Naive thymus-derived CD8-positive, alpha-beta T cell (primary cell): ENCODE data around the gene MAPK8. TPM values are rescaled to one million over a fixed set of nuclear protein-coding genes. Genes with fewer than 3 reads are reported as not detected.

ENCODE experiments used
- ATAC-seq, 2 donors: fragments of 150-1000 bp; cut with Tn5 transposase in 1 of 2; sonication (Bioruptor Pico), chemical (Tn5 transposase) in 1 of 2; 1 replicate in 1 of 2; 2 replicates in 1 of 2; pipeline ENCODE4 v1.10.0; 2021; ENCODE audit warnings: mild to moderate bottlenecking in 2 of 2, moderate library complexity in 2 of 2
- POLR2A ChIA-PET: fragments of 350-600 bp; sonication (Branson Sonifier 250); formaldehyde crosslinking; loops from one replicate; lab custom pipeline; 2021; ENCODE audit warnings: antibody characterized with exemption; lab: Charles Lee
- DNase-seq, 10 donors: peaks; one replicate each; pipeline versions ENCODE4 v3.0.0 to v3.0.0-alpha.2; 2020 to 2022
- H3K27ac Mint-ChIP-seq, 10 donors: one replicate each; pipeline ENCODE4 v1.8.0; 2020 to 2022; ENCODE audit warnings: mild to moderate bottlenecking in 10 of 10, mixed read lengths in 10 of 10, moderate library complexity in 4 of 10, inconsistent platforms in 1 of 10
- H3K27me3 Mint-ChIP-seq, 5 donors: one replicate each; pipeline ENCODE4 v1.8.0; 2021 to 2022; ENCODE audit warnings: mixed read lengths in 5 of 5
- H3K36me3 Mint-ChIP-seq, 3 donors: one replicate each; pipeline ENCODE4 v1.8.0; 2020 to 2022; ENCODE audit warnings: mixed read lengths in 3 of 3, mild to moderate bottlenecking in 2 of 3, inconsistent platforms in 1 of 3
- H3K4me1 Mint-ChIP-seq, 4 donors: one replicate each; pipeline ENCODE4 v1.8.0; 2021 to 2022; ENCODE audit warnings: mixed read lengths in 4 of 4
- H3K4me3 Mint-ChIP-seq, 10 donors: one replicate each; pipeline ENCODE4 v1.8.0; 2020 to 2022; ENCODE audit warnings: mild to moderate bottlenecking in 10 of 10, mixed read lengths in 10 of 10, moderate library complexity in 6 of 10, inconsistent platforms in 1 of 10
- H3K9me3 Mint-ChIP-seq, 9 donors: one replicate each; pipeline ENCODE4 v1.8.0; 2020 to 2022; ENCODE audit warnings: mixed read lengths in 9 of 9, mild to moderate bottlenecking in 3 of 9, inconsistent platforms in 1 of 9, moderate library complexity in 1 of 9
- polyA plus RNA-seq, 3 donors: library from polyadenylated mRNA; unstranded; fragments of 300-500 nt; fragmentation: Illumina TruSeq; gene quantifications; one replicate each; pipeline ENCODE4 v1.2.3, GENCODE V29; 2021
- total RNA-seq, 8 experiments: library from RNA in 2 of 8; stranded (reverse) in 2 of 8; gene quantifications; one replicate each; pipeline ENCODE4 v1.2.3 and lab custom pipeline; 2021 to 2026

Gene MAPK8
- total and polyA plus RNA-seq, 5 experiments from 2014 or later: 20.2 to 70.1 (median 30.6) TPM

GRCh38 chr10:48458662-48459048 is 152.2 kb downstream of the MAPK8 start:
- no peak overlapping the region for H3K4me3 Mint-ChIP-seq
- POLR2A ChIA-PET: no interaction called here
- peaks cover 0 to 3% (median 0%) of the 10 kb centered on the region in 4 donors for H3K4me1 Mint-ChIP-seq
- H3K9me3 Mint-ChIP-seq: no peaks in the 10 kb centered on the region
- ATAC-seq: no peak
- peaks cover 0 to 15% (median 4%) of the 10 kb centered on the region in 5 donors for H3K27me3 Mint-ChIP-seq
- H3K27ac Mint-ChIP-seq: no peak overlapping the region
- no peak for DNase-seq
- H3K36me3 Mint-ChIP-seq: no peaks in the 10 kb centered on the region

DNA sequence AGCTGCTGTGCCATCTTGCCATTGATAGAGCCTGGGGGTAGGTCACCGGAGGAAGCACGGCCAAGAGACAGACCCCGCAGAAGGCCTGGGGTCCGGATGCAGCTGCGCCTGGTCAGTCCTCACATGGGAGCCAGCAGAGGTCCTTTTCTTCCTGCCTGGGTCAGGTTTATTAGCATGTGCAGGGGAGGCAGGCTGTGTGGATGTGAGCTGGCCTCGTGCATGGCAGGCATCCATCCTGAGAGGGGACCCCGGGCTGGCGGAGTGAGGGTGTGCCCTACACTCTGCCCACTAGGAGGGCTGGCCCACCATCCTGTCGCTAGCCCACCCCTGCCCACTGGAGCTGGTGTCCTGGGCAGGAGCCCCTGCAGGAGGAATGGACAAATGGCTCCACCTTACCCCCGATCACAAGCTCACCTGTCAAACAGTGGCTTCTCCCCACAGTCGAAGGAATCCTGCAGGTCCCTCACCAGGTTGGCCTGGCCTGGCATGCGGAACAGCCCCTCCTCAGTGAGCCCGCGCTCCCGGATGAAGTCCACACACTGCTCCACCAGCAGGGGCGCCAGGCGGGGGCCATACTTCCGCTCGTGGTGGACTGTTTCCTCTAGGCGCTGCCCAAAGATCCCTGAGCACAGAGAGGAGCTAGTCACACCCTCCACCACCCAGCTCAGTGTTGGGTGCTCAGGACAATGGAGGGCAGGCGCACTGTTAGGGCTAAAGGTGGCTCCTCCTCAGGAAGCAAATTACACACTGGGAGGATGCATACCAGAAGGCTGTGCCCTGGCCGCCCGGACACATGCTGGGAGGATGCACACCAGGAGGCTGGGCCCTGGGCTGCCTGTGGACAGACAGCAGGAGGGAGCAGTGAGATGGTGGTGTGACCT is 153.0 kb downstream of the MAPK8 start:
- Mint-ChIP-seq H3K36me3 (no peaks in the 10 kb centered on the region), H3K4me1 (peaks cover 0 to 3% (median 0%) of the 10 kb centered on the region in 4 donors), H3K27me3 (peaks cover 0 to 15% (median 4%) of the 10 kb centered on the region in 5 donors), H3K27ac (no peak overlapping the region), H3K9me3 (peaks cover 0 to 2% (median 0%) of the 10 kb centered on the region in 9 donors), H3K4me3 (no peak overlapping the region)
- ATAC-seq (no peak), DNase-seq (peak in 2 of 10 donors; percentile 15 to 45)
- POLR2A ChIA-PET: no interaction called here

DNA sequence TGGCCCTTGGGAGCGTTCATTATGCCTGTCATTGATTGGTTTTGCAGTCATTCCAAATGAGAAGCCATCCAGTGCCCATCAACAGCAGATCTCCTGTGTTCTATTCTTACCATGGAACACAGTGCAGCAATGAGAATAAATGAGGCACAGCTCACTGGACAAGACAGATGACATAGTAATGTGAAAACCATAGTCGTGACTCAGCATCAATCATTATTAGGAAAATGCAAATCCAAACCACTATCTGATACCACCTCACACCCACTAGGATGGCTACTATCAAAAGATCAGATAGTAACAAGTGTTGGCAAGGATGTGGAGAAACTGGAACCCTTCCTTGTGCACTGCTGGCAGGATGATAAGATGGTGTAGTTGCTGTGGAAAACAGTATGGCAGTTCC is 153.7 kb downstream of the MAPK8 start:
- peaks cover 0 to 3% (median 0%) of the 10 kb centered on the region in 4 donors for H3K4me1 Mint-ChIP-seq
- POLR2A ChIA-PET: no interaction called here
- ATAC-seq (no peak), DNase-seq (no peak)
- H3K9me3 Mint-ChIP-seq: peaks cover 0 to 2% (median 0%) of the 10 kb centered on the region in 9 donors
- peaks cover 0 to 15% (median 4%) of the 10 kb centered on the region in 5 donors for H3K27me3 Mint-ChIP-seq
- no peak overlapping the region for H3K4me3 Mint-ChIP-seq
- no peaks in the 10 kb centered on the region for H3K36me3 Mint-ChIP-seq
- no peak overlapping the region for H3K27ac Mint-ChIP-seq

DNA sequence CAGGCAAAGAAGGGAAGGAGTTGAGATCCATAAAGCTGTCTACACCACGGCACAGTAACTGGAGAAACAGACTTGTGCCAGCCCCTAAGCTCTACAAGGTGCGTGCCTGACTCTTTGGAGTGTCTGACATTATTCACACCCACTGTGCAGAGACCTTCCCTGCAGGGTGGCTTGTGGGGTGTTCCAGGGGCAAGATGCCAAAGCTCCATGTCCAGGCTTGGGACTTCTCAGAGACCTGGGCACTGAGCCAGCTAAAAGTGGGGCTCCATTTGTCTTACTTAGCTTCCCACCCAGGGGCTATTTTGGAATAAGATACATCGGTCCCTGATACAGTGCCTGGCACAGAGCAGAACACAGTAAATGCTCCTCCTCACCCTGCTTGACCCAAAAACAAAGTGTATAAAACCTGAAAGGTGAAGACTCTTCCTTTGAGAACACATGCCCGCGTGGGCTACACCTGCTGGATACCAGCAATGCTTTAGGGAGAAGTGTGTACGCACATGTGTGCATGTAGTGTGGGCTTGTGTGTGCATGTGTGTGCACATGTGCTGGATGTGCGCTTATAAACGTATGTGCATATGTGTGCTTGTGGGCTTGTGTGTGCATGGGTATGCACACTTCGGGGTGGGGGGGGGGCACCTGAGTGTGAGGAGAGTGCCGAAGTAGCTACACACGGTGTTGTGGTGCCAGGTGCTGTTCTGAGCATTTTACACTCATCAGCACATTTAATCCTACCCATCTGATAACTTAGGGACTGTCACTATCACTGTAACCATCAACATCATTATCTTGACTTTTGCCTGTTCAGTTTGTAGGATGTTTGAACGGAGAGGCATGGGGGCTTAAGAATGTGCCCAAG is 155.4 kb downstream of the MAPK8 start:
- peak in 1 of 10 donors; percentile 26 for DNase-seq
- Mint-ChIP-seq H3K27ac (no peak overlapping the region), H3K36me3 (no peaks in the 10 kb centered on the region), H3K27me3 (peaks cover 0 to 11% (median 4%) of the 10 kb centered on the region in 5 donors), H3K4me1 (peaks cover 0 to 3% (median 0%) of the 10 kb centered on the region in 4 donors), H3K4me3 (no peak overlapping the region), H3K9me3 (peaks cover 0 to 2% (median 0%) of the 10 kb centered on the region in 9 donors)
- ATAC-seq: no peak
- POLR2A ChIA-PET: no interaction called here

- Mint-ChIP-seq H3K27ac (no peak overlapping the region), H3K9me3 (peaks cover 0 to 2% (median 0%) of the 10 kb centered on the region in 9 donors), H3K4me1 (no peaks in the 10 kb centered on the region), H3K4me3 (no peak overlapping the region), H3K27me3 (peaks cover 0 to 6% (median 0%) of the 10 kb centered on the region in 5 donors), H3K36me3 (no peaks in the 10 kb centered on the region)
- ATAC-seq (no peak), DNase-seq (peak in 1 of 10 donors; percentile 23)
- POLR2A ChIA-PET: interaction anchor here (0.5 kb wide), 1 partner anchor 67 kb away, joined by 3 read pairs; no protein-coding TSS in a partner anchor
Measured at GRCh38 chr10:48462482-48463020, 156.1 kb downstream of the MAPK8 start.

GRCh38 chr10:48463318-48464003 is 157.0 kb downstream of the MAPK8 start:
- H3K27me3 Mint-ChIP-seq: no peaks in the 10 kb centered on the region
- H3K4me1 Mint-ChIP-seq: no peaks in the 10 kb centered on the region
- POLR2A ChIA-PET: no interaction called here
- H3K36me3 Mint-ChIP-seq: no peaks in the 10 kb centered on the region
- ATAC-seq (no peak), DNase-seq (peak in 1 of 10 donors; percentile 22)
- H3K4me3 Mint-ChIP-seq: no peak overlapping the region
- peak overlapping the region in 1 of 10 donors; percentile 30 for H3K27ac Mint-ChIP-seq
- H3K9me3 Mint-ChIP-seq: peaks cover 0 to 2% (median 0%) of the 10 kb centered on the region in 9 donors

DNA sequence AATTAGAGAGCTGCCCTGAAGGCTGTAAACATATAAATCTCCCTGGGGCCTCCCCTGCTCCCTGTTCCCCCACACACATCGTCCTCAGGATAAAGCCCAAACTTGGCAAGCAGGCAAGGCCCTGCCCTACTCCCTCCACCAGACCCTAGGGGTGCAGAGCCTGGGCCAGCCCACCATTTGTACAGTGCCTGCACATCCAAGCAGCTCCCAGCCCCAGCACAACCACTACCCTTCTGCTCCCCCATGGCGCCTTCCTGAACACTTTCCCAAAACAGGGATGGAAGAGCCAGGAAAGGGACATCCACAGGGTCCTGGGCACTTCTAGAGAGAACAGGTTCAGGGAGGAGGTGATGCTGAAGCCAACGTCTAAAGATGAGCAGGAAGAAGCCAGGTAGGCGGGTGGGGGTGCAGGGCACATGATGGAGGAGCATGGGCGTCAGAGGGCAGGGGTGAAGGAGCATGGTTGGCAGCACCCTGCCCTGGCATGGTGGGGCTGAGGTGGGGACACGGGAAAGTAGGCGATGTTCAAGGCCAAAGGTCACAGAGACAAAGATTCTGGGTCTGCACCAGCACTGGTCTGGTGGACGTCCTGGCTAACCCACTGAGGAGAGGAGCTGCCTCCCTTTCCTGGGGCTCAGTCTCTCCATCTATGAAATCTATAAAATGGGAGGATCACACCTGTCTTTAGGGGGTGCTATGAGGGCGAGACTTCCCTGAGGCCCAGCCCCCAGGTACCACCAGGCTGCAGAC is 157.8 kb downstream of the MAPK8 start:
- Mint-ChIP-seq H3K9me3 (peaks cover 0 to 2% (median 0%) of the 10 kb centered on the region in 9 donors), H3K4me1 (no peaks in the 10 kb centered on the region), H3K4me3 (no peak overlapping the region), H3K27me3 (no peaks in the 10 kb centered on the region), H3K27ac (peak overlapping the region in 1 of 10 donors; percentile 30), H3K36me3 (no peaks in the 10 kb centered on the region)
- DNase-seq (peak in 1 of 10 donors; percentile 45), ATAC-seq (no peak)
- POLR2A ChIA-PET: no interaction called here

- Mint-ChIP-seq H3K4me3 (no peak overlapping the region), H3K27ac (no peak overlapping the region), H3K4me1 (no peaks in the 10 kb centered on the region), H3K36me3 (no peaks in the 10 kb centered on the region), H3K9me3 (peaks cover 0 to 2% (median 0%) of the 10 kb centered on the region in 9 donors), H3K27me3 (no peaks in the 10 kb centered on the region)
- peak in 1 of 10 donors; percentile 54 for DNase-seq
- ATAC-seq: no peak
- POLR2A ChIA-PET: no interaction called here
Measured at GRCh38 chr10:48464871-48465736, 158.6 kb downstream of the MAPK8 start.

DNA sequence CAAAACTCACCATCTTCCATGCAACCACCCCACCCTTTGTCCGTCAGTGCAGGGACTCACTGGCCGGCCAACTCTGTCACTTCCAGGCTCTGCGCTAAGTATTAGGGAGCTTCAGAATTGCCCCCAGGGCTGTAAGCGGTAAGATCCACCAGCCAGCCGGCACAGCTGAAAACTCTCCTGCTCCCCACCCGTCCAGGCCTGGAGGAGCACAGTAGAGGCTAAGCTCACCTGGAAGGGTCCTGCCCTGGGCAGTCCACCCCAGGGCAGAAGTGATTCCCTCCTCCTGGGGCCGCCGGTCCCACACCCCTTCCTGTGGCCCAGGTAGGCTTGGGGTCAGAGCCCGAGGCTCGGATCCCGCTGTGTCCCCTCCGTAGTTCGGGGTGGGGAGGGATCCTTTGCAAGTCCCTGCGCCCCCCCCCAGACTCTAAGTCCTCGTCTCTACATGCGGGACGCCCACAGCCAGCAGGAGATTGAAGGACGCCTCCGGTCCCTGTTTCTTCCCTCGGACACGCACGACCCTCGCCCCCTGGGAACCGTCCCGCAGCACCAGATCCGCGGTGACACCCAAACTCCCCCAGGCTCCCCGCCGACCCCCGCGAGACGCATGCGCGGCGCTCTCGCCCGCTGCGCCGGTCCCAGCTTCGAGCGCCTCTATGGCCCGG is 159.5 kb downstream of the MAPK8 start:
- peak overlapping the region in 1 of 10 donors; percentile 11 for H3K27ac Mint-ChIP-seq
- ATAC-seq (no peak), DNase-seq (peak in 2 of 10 donors; percentile 7 to 32)
- no peaks in the 10 kb centered on the region for H3K36me3 Mint-ChIP-seq
- H3K4me3 Mint-ChIP-seq: no peak overlapping the region
- H3K4me1 Mint-ChIP-seq: no peaks in the 10 kb centered on the region
- H3K9me3 Mint-ChIP-seq: peaks cover 0 to 2% (median 0%) of the 10 kb centered on the region in 9 donors
- POLR2A ChIA-PET: no interaction called here
- no peaks in the 10 kb centered on the region for H3K27me3 Mint-ChIP-seq

GRCh38 chr10:48466611-48467240 is 160.2 kb downstream of the MAPK8 start:
- POLR2A ChIA-PET: no interaction called here
- no peak for ATAC-seq
- no peaks in the 10 kb centered on the region for H3K4me1 Mint-ChIP-seq
- H3K27me3 Mint-ChIP-seq: no peaks in the 10 kb centered on the region
- no peak overlapping the region for H3K4me3 Mint-ChIP-seq
- H3K27ac Mint-ChIP-seq: no peak overlapping the region
- peaks cover 0 to 2% (median 0%) of the 10 kb centered on the region in 9 donors for H3K9me3 Mint-ChIP-seq
- no peaks in the 10 kb centered on the region for H3K36me3 Mint-ChIP-seq
- peak in 2 of 10 donors; percentile 10 to 37 for DNase-seq
